Immature natural killer cell (primary cell): Measurements from ENCODE around the gene VAMP5. TPM values are rescaled to one million over a fixed set of nuclear protein-coding genes. Genes with fewer than 3 reads are reported as not detected.
"Not testable (repeated sequence)": the region's sequence is repeated elsewhere in the genome, so short reads cannot be mapped to it uniquely, and the experiment has no call there.

Experiments used
- DNase-seq, 3 donors: peaks; one replicate each; pipeline ENCODE4 v3.0.0; 2022; ENCODE audit warnings: mixed read lengths in 1 of 3
- H3K27ac Mint-ChIP-seq, 6 donors: one replicate each; pipeline ENCODE4 v1.8.0; 2020; ENCODE audit warnings: mixed read lengths in 6 of 6, mild to moderate bottlenecking in 5 of 6, inconsistent platforms in 4 of 6, moderate library complexity in 3 of 6
- H3K27me3 Mint-ChIP-seq, 3 donors: one replicate each; pipeline ENCODE4 v1.8.0; 2020 to 2021; ENCODE audit warnings: low read depth in 3 of 3, mild to moderate bottlenecking in 3 of 3, mixed read lengths in 3 of 3, moderate library complexity in 3 of 3, inconsistent platforms in 1 of 3
- H3K36me3 Mint-ChIP-seq, 3 donors: one replicate each; pipeline ENCODE4 v1.8.0; 2020; ENCODE audit warnings: mixed read lengths in 3 of 3, inconsistent platforms in 2 of 3, mild to moderate bottlenecking in 2 of 3
- H3K4me1 Mint-ChIP-seq, 2 donors: one replicate each; pipeline ENCODE4 v1.8.0; 2020; ENCODE audit warnings: inconsistent platforms in 2 of 2, mild to moderate bottlenecking in 2 of 2, mixed read lengths in 2 of 2, moderate library complexity in 1 of 2
- H3K4me3 Mint-ChIP-seq, 5 donors: one replicate each; pipeline ENCODE4 v1.8.0; 2020; ENCODE audit warnings: mild to moderate bottlenecking in 5 of 5, mixed read lengths in 5 of 5, inconsistent platforms in 3 of 5, moderate library complexity in 3 of 5
- H3K9me3 Mint-ChIP-seq, 6 donors: one replicate each; pipeline ENCODE4 v1.8.0; 2020; ENCODE audit warnings: mild to moderate bottlenecking in 6 of 6, mixed read lengths in 6 of 6, inconsistent platforms in 4 of 6, moderate library complexity in 3 of 6
- polyA plus RNA-seq, 3 donors: library from polyadenylated mRNA; unstranded; fragments of 300-500 nt; fragmentation: Illumina TruSeq; gene quantifications; one replicate each; pipeline ENCODE4 v1.2.3, GENCODE V29; 2021

The VAMP5 gene
- polyA plus RNA-seq, 3 donors from 2014 or later, result 154 to 219 (median 201) TPM

GRCh38 chr2:85558160-85558559 is 26.1 kb upstream of the VAMP5 start:
- Mint-ChIP-seq H3K4me3 (no peak overlapping the region), H3K27ac (peak overlapping the region in 1 of 6 donors; percentile 29), H3K4me1 (peaks cover 25 to 26% of the 10 kb centered on the region in 2 donors), H3K27me3 (peaks cover 2 to 6% (median 5%) of the 10 kb centered on the region in 3 donors), H3K36me3 (peaks cover 0 to 16% (median 4%) of the 10 kb centered on the region in 3 donors), H3K9me3 (no peaks in the 10 kb centered on the region)
- no peak for DNase-seq

DNA sequence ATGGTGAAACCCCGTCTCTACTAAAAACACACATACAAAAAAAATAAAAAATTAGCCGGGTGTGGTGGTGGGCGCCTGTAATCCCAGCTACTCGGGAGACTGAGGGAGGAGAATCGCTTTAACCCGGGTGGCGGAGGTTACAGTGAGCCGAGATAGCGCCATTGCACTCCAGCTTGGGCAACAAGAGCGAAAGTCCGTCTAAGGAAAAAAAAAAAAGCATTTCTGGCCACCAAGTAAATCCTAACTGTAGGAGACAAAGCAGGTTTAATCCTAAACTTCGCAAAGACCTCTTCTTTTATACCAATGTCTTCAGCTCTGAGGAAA is 23.9 kb upstream of the VAMP5 start:
- not testable (repeated sequence) for DNase-seq, H3K36me3 Mint-ChIP-seq, H3K27me3 Mint-ChIP-seq, H3K9me3 Mint-ChIP-seq
- Mint-ChIP-seq H3K4me1 (peaks cover 25 to 26% of the 10 kb centered on the region in 2 donors), H3K4me3 (peak overlapping the region; percentile 95 to 99 (median 95)), H3K27ac (peak overlapping the region in 5 of 6 donors; percentile 92 to 98 (median 95))

GRCh38 chr2:85560812-85561279 is 23.4 kb upstream of the VAMP5 start:
- Mint-ChIP-seq H3K9me3 (peaks cover 0 to 1% (median 0%) of the 10 kb centered on the region in 6 donors), H3K36me3 (peaks cover 0 to 8% (median 0%) of the 10 kb centered on the region in 3 donors), H3K27ac (peak overlapping the region; percentile 92 to 98 (median 96)), H3K4me1 (peaks cover 25 to 26% of the 10 kb centered on the region in 2 donors), H3K27me3 (peaks cover 4 to 6% (median 6%) of the 10 kb centered on the region in 3 donors), H3K4me3 (peak overlapping the region; percentile 95 to 99 (median 95))
- no peak for DNase-seq

DNA sequence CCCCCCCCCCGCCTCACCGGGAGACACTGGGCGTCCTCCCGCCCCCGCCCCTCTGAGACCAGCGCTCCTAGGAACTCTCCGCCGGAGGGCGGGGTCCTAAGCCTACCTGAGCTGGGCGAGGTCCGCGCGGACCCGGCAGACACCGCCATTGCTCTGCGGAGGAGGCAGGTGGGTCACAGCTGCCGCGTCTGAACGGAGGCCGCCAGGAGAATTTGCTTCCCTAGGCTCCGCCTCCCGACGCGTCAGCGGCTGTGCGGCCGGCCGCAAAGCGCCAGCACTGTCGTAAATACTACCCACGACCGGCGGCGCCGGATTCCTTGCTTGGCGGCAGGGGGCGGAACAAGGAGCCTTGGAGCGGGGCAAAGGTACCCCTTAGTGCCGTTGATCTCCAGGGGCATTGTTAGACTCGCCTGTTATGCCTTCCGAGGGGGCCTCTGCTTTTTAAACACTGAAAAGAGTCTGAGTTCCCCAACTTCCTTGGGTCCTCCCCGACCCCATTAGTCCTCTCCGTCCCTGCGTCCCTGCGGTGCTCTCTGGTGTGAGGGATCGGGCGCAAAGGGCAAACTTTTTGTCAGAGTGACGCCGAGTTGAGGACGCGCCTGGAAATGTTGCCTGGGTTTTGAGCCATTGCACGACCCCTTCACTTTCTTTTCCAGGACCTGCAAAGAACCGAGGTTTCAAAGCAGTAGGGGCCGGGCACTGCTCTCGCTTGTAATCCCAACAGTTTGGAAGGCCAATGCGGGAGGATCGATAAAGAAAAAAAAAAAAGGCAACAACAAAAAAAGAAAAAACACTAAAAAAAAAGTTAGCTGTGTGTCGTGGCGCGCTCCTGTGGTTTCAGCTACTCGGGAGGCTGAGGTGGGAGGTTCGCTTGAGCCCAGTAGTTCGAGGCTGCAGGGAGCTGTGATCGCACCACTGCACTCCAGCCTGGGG is 22.7 kb upstream of the VAMP5 start, which contains the start of gene GGCX:
Gene GGCX, minus strand, starts transcription at position 214 of the 933 bp plus-strand sequence. Its CDS starts 65 bp downstream, at position 149.
- peak; percentile 84 to 87 (median 86) for DNase-seq
- Mint-ChIP-seq H3K4me3 (peak within 1 kb of the TSS; percentile 95 to 99 (median 95)), H3K27me3 (peaks cover 4 to 6% (median 6%) of the 10 kb centered on the region in 3 donors), H3K36me3 (peaks cover 0 to 7% (median 0%) of the 10 kb centered on the region in 3 donors), H3K27ac (peak within 1 kb of the TSS; percentile 92 to 98 (median 96)), H3K4me1 (peaks cover 25 to 26% of the 10 kb centered on the region in 2 donors), H3K9me3 (peaks cover 0 to 1% (median 0%) of the 10 kb centered on the region in 6 donors)

- peaks cover 0 to 1% (median 0%) of the 10 kb centered on the region in 6 donors for H3K9me3 Mint-ChIP-seq
- H3K4me3 Mint-ChIP-seq, result peak overlapping the region in 3 of 5 donors; percentile 25 to 58 (median 55)
- no peak for DNase-seq
- no peaks in the 10 kb centered on the region for H3K36me3 Mint-ChIP-seq
- H3K27ac Mint-ChIP-seq, result peak overlapping the region in 1 of 6 donors; percentile 74
- peaks cover 4 to 7% (median 6%) of the 10 kb centered on the region in 3 donors for H3K27me3 Mint-ChIP-seq
- H3K4me1 Mint-ChIP-seq, result peaks cover 23 to 26% of the 10 kb centered on the region in 2 donors
Observed at GRCh38 chr2:85564144-85564563, 20.1 kb upstream of the VAMP5 start.

DNA sequence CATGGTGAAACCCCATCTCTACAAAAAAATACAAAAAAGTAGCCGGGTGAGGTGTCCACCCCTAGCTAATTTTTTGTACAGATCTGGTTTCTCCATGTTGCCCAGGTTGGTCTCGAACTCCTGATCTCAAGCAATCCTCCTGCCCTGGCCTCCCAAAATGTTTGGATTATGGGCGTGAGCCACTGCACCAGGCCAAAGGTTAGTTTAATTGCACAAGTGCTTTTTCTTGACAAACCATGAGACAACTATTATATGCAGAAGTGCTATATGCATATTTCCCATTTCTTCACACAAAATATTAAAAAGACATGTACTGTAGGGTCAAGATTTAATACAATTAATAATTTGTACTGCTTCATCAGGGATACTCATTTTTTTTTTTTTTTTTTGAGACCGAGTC is 18.0 kb upstream of the VAMP5 start:
- no peaks in the 10 kb centered on the region for H3K36me3 Mint-ChIP-seq
- no peak overlapping the region for H3K27ac Mint-ChIP-seq
- H3K4me3 Mint-ChIP-seq, result no peak overlapping the region
- no peak for DNase-seq
- peaks cover 5 to 7% of the 10 kb centered on the region in 2 donors for H3K4me1 Mint-ChIP-seq
- peaks cover 4 to 9% (median 5%) of the 10 kb centered on the region in 3 donors for H3K27me3 Mint-ChIP-seq
- peaks cover 0 to 1% (median 0%) of the 10 kb centered on the region in 6 donors for H3K9me3 Mint-ChIP-seq

- Mint-ChIP-seq H3K4me3 (no peak overlapping the region), H3K27ac (no peak overlapping the region), H3K9me3 (no peaks in the 10 kb centered on the region), H3K4me1 (peaks cover 31 to 37% of the 10 kb centered on the region in 2 donors), H3K36me3 (peaks cover 0 to 3% (median 0%) of the 10 kb centered on the region in 3 donors), H3K27me3 (peaks cover 0 to 2% (median 2%) of the 10 kb centered on the region in 3 donors)
- no peak for DNase-seq
Observed at GRCh38 chr2:85575739-85576138, 8.5 kb upstream of the VAMP5 start.

- peaks cover 36 to 45% of the 10 kb centered on the region in 2 donors for H3K4me1 Mint-ChIP-seq
- no peaks in the 10 kb centered on the region for H3K9me3 Mint-ChIP-seq
- peak overlapping the region; percentile 88 to 98 (median 94) for H3K27ac Mint-ChIP-seq
- peaks cover 7 to 10% (median 7%) of the 10 kb centered on the region in 3 donors for H3K36me3 Mint-ChIP-seq
- peaks cover 0 to 2% (median 2%) of the 10 kb centered on the region in 3 donors for H3K27me3 Mint-ChIP-seq
- no peak for DNase-seq
- H3K4me3 Mint-ChIP-seq, result peak overlapping the region; percentile 96 to 98 (median 97)
Observed at GRCh38 chr2:85577063-85577385, 7.2 kb upstream of the VAMP5 start.

GRCh38 chr2:85577386-85578242 is 6.6 kb upstream of the VAMP5 start, which contains the start of gene VAMP8:
VAMP8 (plus strand) TSS chr2:85577586; CDS start chr2:85577647, 61 bp downstream.
- Mint-ChIP-seq H3K36me3 (peaks cover 8 to 16% (median 12%) of the 10 kb centered on the region in 3 donors), H3K9me3 (no peaks in the 10 kb centered on the region), H3K4me1 (peaks cover 39 to 51% of the 10 kb centered on the region in 2 donors), H3K27ac (peak within 1 kb of the TSS; percentile 88 to 98 (median 94)), H3K27me3 (peaks cover 0 to 2% (median 2%) of the 10 kb centered on the region in 3 donors), H3K4me3 (peak within 1 kb of the TSS; percentile 96 to 98 (median 97))
- DNase-seq, result peak; percentile 47 to 50 (median 48)

GRCh38 chr2:85578243-85579180 is 5.7 kb upstream of the VAMP5 start:
- Mint-ChIP-seq H3K27ac (peak overlapping the region; percentile 88 to 98 (median 94)), H3K27me3 (peaks cover 0 to 2% (median 2%) of the 10 kb centered on the region in 3 donors), H3K9me3 (no peaks in the 10 kb centered on the region), H3K36me3 (peaks cover 8 to 16% (median 12%) of the 10 kb centered on the region in 3 donors), H3K4me3 (peak overlapping the region; percentile 96 to 98 (median 97)), H3K4me1 (peaks cover 45 to 59% of the 10 kb centered on the region in 2 donors)
- DNase-seq, result no peak

DNA sequence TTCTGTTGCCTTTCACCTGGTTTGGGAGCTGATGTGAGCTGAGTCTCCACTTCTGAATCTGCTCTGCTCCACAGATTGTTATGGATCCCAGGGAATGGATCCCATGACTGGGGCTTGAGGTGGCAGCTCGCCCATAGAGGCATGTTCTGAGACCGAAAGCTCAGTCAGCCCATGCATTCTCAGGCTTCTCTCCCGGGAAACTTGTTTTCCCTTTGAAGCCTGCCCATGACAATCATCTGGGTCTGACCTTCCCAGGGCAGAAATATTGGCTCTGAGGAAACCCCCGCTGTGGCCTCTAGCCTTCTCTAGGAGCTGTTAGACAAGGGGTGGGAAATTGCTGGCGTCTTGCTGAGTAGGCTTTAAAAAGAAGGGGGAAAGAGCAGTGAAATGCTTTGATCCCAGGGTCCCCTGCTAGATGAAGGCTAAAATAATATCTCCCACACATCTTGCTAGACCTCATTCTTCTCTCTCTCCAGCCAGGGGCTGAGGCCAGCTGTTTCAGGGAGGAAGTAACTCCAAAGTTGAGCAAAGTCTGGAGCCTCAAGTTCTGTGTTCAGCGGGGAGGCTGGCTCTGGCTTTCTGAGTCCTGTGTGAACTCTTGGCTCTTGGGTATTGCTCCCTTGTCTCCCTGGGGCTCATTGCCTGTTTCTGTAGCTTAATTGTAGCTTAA is 4.8 kb upstream of the VAMP5 start:
- H3K27me3 Mint-ChIP-seq, result peaks cover 0 to 2% (median 2%) of the 10 kb centered on the region in 3 donors
- peaks cover 50 to 66% of the 10 kb centered on the region in 2 donors for H3K4me1 Mint-ChIP-seq
- H3K27ac Mint-ChIP-seq, result peak overlapping the region; percentile 88 to 98 (median 94)
- no peak for DNase-seq
- H3K9me3 Mint-ChIP-seq, result no peaks in the 10 kb centered on the region
- peak overlapping the region; percentile 96 to 98 (median 97) for H3K4me3 Mint-ChIP-seq
- H3K36me3 Mint-ChIP-seq, result peaks cover 8 to 16% (median 12%) of the 10 kb centered on the region in 3 donors

- Mint-ChIP-seq H3K4me3 (peak overlapping the region; percentile 17 to 97 (median 33)), H3K4me1 (peaks cover 56 to 72% of the 10 kb centered on the region in 2 donors), H3K36me3 (peaks cover 8 to 16% (median 12%) of the 10 kb centered on the region in 3 donors), H3K27ac (peak overlapping the region in 2 of 6 donors; percentile 51 to 59), H3K27me3 (peaks cover 0 to 2% (median 2%) of the 10 kb centered on the region in 3 donors), H3K9me3 (no peaks in the 10 kb centered on the region)
- no peak for DNase-seq
Observed at GRCh38 chr2:85580206-85580605, 4.0 kb upstream of the VAMP5 start.
